GM12891 (cell line): ENCODE measurements around the gene PELI2.

Experiments
- DNase-seq: peaks from one replicate; pipeline ENCODE4 v3.0.0; 2011; ENCODE audit warnings: low spot score; ENCODE audit not compliant: insufficient read length
- FAIRE-seq: peaks from 2 replicates; lab custom pipeline; 2011; peaks lifted over from hg19 to GRCh38; lab: Jason Lieb, UNC
- PAX5 ChIP-seq: IDR thresholded peaks from 2 replicates; pipeline ENCODE4 v1.6.1; 2011; ENCODE audit warnings: low read length, moderate library complexity, mild to moderate bottlenecking; ENCODE audit not compliant: insufficient read depth, severe bottlenecking
- POLR2A ChIP-seq: IDR thresholded peaks from 2 replicates; pipeline ENCODE4 v1.6.1; 2011; ENCODE audit warnings: low read depth, low read length, control low read depth
- POLR2AphosphoS5 ChIP-seq: IDR thresholded peaks from 2 replicates; pipeline ENCODE4 v1.6.1; 2011; ENCODE audit warnings: low read depth, low read length, control low read depth
- POU2F2 ChIP-seq: IDR thresholded peaks from 2 replicates; pipeline ENCODE4 v1.6.1; 2011; ENCODE audit warnings: low read depth, mild to moderate bottlenecking, control low read depth, low read length, moderate library complexity
- SPI1 ChIP-seq: IDR thresholded peaks from 2 replicates; pipeline ENCODE4 v1.6.1; 2011; ENCODE audit warnings: low read depth, low read length, control low read depth
- TAF1 ChIP-seq: IDR thresholded peaks from 2 replicates; pipeline ENCODE4 v1.6.1; 2011; ENCODE audit warnings: low read depth, low read length, control low read depth

Gene PELI2

GRCh38 chr14:56196274-56196673, 78.1 kb downstream of the PELI2 start:
- DNase-seq (no peak), FAIRE-seq (no peak)
- TF ChIP-seq TAF1 (no peak), PAX5 (no peak), SPI1 (no peak), POLR2AphosphoS5 (no peak), POLR2A (no peak)

DNA sequence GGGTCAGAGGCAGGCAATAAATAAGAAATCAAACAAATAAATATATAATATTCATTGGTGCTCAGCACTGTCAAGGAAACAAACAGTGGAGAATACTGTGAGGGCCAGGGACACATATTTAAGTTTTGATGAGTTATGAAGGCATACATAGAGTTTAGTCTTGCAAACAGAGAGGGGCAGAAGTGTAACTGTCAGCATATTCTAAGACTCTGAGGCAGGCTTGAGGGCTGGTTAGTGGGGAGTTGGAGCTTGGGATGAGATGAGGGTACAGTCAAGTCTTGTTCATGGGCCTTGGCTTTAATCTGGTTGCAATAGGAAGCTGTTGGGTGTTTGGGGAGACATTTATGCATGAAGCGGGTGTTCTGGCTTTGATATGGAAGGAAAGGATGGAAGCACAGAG, 78.9 kb downstream of the PELI2 start:
- no peak for FAIRE-seq
- TF ChIP-seq PAX5 (no peak), SPI1 (no peak), POLR2AphosphoS5 (no peak), POU2F2 (no peak), TAF1 (no peak), POLR2A (no peak)
- no peak for DNase-seq

DNA sequence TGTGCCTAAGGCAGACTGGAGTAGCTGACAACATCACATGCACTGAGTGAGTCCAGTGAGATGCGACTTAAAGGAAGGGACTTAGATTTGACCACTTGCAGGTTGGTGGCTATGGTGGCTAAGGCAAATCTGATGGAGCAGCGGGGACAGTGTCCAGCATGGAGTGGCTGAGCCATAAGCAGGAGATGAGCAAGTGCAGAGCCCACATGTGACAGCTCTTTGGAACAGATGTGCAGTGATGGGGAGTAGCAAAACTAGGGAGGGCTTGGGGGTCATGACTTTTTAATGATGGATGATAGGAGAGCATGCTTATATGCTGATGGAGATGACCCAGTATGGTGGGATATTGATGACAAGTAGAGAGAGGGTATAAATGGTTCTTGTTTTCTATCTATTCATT, 80.2 kb downstream of the PELI2 start:
- no peak for TF ChIP-seq PAX5
- TF ChIP-seq SPI1: no peak
- TF ChIP-seq POU2F2: no peak
- no peak for DNase-seq
- no peak for FAIRE-seq

DNA sequence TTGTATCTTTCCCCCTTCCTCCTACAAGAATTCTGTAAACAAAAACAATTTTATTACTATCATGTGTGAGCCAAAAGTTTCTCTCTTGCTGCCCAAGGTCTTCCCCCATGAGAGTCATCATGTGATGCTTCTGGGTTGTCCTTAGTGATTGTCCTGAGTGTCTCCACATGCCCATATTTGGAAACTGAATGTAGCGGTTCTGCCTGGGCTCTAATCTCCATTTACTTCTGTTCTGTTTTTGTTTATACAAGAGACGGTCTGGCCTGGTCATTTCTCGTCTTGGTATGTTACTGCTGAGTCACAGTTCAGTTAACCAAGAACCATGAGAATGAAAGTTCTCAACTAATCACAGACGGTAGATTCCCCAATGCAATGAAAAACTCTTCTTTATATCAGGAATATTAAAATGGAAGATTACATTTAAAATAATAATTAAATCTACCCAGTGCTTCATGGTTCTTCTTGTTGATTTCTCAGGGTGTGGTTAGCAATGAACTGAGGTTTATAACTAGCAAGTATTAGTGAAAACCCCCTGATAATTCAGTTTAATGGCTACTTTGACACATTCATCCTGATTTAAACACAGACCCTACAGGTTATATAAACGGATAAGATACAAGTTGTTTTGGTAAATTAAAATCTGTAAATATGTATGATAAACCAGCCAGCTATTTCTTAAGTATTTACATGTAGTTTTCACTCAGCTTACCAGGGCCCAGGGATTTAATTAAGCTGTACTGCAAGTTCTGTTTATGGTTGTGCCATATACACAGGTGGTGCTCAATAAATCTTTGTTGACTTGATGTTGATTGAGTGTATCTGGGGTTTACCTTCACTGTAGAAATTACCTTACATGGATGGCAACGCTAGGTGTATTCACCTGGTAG, 81.1 kb downstream of the PELI2 start:
- DNase-seq: no peak
- no peak for FAIRE-seq
- TF ChIP-seq SPI1: no peak
- no peak for TF ChIP-seq POLR2A
- no peak for TF ChIP-seq POU2F2
- no peak for TF ChIP-seq TAF1
- no peak for TF ChIP-seq PAX5
- TF ChIP-seq POLR2AphosphoS5: no peak

DNA sequence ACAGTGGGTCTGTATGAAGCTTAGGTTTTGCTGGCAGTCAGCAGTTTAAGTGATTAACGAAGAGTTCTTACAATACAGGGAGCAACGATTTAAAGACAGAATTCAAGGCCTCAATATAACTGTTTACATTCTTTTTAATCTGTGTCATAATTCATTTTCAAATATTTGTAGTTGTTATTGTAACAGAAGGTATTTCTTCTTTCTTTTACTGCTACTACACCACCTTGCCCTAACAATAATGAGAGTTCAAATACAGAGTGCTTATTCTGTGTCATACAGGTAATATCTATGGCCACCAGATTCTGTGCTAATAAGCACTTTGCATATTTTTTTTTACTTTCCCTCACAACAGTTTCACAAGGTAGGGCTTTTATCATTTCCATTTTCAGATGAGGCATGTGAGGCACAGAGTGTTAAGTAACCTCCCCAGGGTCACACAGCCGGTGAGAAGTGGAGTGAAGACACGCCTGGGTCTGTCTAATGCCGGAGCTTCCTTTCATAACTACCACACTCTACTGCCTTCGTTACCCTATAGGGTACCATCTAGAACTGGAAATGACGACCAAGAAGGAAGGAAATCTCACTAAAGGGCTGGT, 81.9 kb downstream of the PELI2 start:
- TF ChIP-seq POLR2AphosphoS5 (no peak), POU2F2 (peak; percentile 34; the same call in 1 of the 2 replicates)
- FAIRE-seq (peak; percentile 75), DNase-seq (no peak)

DNA sequence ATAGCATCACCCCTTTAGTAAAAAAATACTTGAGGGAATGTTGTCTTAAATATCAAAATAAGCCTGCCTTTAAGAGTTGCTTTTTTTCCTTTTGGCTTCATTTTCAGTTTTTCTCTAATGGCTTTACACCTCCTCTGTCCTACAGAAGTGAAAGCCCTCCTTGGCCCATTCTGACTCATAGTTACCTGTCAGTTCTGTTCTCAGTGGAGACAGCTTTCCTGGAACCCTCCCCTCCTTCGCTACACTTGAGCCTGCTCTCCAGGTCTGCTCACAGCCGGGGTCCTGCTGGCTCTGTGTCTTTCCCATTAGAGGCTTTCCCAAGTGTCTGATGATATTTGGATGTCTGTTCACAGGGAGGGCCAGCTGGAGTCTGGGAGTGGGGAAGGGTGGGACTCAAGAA, 84.0 kb downstream of the PELI2 start:
- DNase-seq (no peak), FAIRE-seq (no peak)
- TF ChIP-seq TAF1 (no peak), POLR2AphosphoS5 (no peak), POLR2A (no peak), SPI1 (peak; percentile 74)

DNA sequence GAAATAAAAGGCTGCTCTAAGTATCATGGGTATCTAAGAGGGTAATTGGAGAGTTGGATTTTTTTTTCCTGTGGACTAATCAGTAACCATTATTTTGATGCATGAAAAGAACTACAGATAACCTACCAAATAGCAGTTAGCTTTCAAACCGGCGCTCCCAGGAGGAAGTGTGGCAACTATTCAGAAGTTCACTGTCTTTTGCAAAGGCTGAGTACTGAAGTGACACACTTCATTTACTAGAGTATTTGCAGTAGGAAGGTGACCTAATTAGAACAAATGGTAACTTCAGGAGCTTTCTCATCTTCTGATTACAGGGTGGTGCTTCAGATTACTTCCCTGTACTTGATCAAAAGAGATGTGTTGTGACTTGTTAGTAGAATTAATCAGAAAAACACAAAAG, 87.7 kb downstream of the PELI2 start:
- TF ChIP-seq TAF1 (no peak), SPI1 (no peak; the same call in 1 of the 2 replicates), POLR2AphosphoS5 (no peak), POU2F2 (no peak), POLR2A (no peak), PAX5 (no peak)
- FAIRE-seq: no peak
- DNase-seq: no peak

DNA sequence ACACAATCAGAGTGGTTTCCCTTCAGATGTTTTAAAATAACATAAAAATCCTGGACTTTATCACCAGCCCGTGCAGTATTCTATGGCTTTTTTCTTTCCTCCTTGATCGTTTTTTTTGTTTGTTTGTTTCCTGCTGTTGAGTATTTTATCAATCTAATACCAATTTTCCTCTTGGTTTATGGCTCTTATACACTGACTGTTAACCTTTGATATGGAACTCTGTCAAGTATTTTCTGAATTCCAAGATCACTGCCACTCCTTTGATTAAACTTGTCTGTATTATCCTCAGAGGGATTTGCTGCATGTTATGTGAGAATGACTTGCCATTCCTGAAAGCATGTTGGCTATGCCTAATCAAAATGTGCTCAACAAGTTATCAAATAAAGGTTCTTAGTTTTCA, 88.4 kb downstream of the PELI2 start:
- FAIRE-seq: no peak
- DNase-seq: no peak
- no peak for TF ChIP-seq POLR2AphosphoS5
- TF ChIP-seq PAX5: no peak
- no peak for TF ChIP-seq SPI1
- TF ChIP-seq TAF1: no peak
- no peak for TF ChIP-seq POU2F2
- TF ChIP-seq POLR2A: no peak

DNA sequence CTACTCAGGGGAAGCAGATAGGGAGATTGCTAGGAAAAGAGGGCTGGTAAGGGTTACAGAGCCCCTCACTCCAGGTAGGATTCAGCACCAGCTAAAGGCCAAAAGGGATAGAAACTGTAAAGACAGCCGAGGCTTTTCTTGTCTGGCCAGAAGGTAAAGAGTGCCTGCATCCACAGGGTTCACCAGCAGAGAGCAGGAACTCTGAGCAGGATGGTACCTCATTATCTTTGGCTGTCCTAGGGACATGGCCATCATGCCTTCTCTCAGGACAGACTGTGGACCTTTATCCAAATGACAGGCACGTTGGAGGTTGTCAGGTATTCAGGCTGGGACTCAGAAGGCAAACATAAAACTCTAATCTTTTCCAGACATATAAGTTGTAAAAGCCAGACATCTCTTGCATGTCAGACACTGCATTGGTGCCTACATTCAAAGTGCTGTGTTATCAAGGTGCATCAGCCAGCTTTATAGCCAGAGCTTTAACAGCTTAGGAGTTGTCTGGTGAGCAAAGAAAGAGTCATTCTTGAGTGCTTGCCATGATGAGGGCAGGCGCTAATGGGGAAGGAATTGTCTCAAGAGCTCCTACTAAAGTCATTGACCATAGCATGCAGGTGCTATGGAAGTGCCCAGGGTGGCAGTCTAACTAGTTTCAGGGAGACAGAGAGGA, 89.5 kb downstream of the PELI2 start:
- no peak for FAIRE-seq
- no peak for DNase-seq
- TF ChIP-seq POLR2A: no peak
- no peak for TF ChIP-seq PAX5
- no peak for TF ChIP-seq POLR2AphosphoS5

DNA sequence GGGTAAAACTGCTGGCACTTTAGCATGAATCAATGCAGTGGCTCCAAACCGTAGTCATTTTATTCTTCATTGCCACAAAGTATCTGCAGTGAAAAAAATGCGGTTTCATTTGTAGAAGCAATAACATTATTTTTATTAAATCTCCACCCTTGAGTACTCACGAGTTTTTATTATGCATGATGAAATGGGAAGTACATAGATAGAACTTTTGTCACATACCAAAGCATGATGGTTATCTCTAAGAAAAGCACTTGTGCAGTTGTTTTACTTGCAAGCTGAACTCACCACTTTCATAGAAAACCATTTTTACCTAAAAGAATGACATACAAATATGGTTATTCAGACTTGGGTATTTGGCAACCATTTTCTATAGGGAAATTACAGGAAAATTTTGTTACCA, 90.3 kb downstream of the PELI2 start:
- no peak for FAIRE-seq
- TF ChIP-seq POU2F2 (no peak), POLR2AphosphoS5 (no peak), TAF1 (no peak), PAX5 (no peak), POLR2A (no peak), SPI1 (no peak)
- DNase-seq: no peak
